ENCODE measurements around the gene ZNF17. TPM values are rescaled to one million over a fixed set of nuclear protein-coding genes. Genes with fewer than 3 reads are reported as not detected.
A peak's percentile ranks its signal among the peaks of the same experiment; 100 is the strongest.

Gene ZNF17
- total RNA-seq, 4 donors from 2014 or later, result 17.8 to 33.1 (median 20.8) TPM

GRCh38 chr19:57380923-57381322, 30.0 kb upstream of the ZNF17 start:
- Histone ChIP-seq H3K9me3 (no peaks in the 10 kb centered on the region), H3K27ac (no peak overlapping the region), H3K27me3 (no peaks in the 10 kb centered on the region), H3K36me3 (peaks cover 15 to 18% of the 10 kb centered on the region in 2 donors), H3K4me3 (replicated peaks in 1 of 3) (no peak overlapping the region), H3K4me1 (no peaks in the 10 kb centered on the region)
- intact Hi-C loops (cut with DNase I), result no loop called here
- no peak for DNase-seq
- TF ChIP-seq CTCF (IDR thresholded peaks at IDR 0.05) (no peak), POLR2A (IDR thresholded peaks at IDR 0.05) (no peak)

- peaks cover 1 to 5% of the 10 kb centered on the region in 2 donors for H3K36me3 ChIP-seq
- intact Hi-C loops (cut with DNase I), result no loop called here
- no peak for TF ChIP-seq CTCF (IDR thresholded peaks at IDR 0.05)
- no peak for TF ChIP-seq POLR2A (IDR thresholded peaks at IDR 0.05)
- H3K27ac ChIP-seq, result no peak overlapping the region
- 83 to 84% methylated on average over 7 of the region's 7 CpGs for WGBS, 2 donors
- no peaks in the 10 kb centered on the region for H3K4me1 ChIP-seq
- no peaks in the 10 kb centered on the region for H3K27me3 ChIP-seq
- DNase-seq, result no peak
- H3K4me3 ChIP-seq (replicated peaks in 1 of 3), result no peak overlapping the region
- no peaks in the 10 kb centered on the region for H3K9me3 ChIP-seq
Observed at GRCh38 chr19:57382806-57383488, 28.0 kb upstream of the ZNF17 start.

GRCh38 chr19:57389194-57389729, 21.7 kb upstream of the ZNF17 start:
- Histone ChIP-seq H3K36me3 (no peaks in the 10 kb centered on the region), H3K27ac (peak overlapping the region; percentile 82 to 94 (median 90)), H3K9me3 (no peaks in the 10 kb centered on the region), H3K4me3 (replicated peaks in 1 of 3) (peak overlapping the region in 2 of 3 donors; percentile 61 to 72), H3K4me1 (peaks cover 10 to 17% of the 10 kb centered on the region in 2 donors), H3K27me3 (no peaks in the 10 kb centered on the region)
- intact Hi-C loops (cut with DNase I), result no loop called here
- no peak for DNase-seq
- TF ChIP-seq POLR2A (IDR thresholded peaks at IDR 0.05) (no peak), CTCF (IDR thresholded peaks at IDR 0.05) (no peak)
- WGBS, 2 donors, result 55 to 57% methylated on average over 11 of the region's 11 CpGs

DNA sequence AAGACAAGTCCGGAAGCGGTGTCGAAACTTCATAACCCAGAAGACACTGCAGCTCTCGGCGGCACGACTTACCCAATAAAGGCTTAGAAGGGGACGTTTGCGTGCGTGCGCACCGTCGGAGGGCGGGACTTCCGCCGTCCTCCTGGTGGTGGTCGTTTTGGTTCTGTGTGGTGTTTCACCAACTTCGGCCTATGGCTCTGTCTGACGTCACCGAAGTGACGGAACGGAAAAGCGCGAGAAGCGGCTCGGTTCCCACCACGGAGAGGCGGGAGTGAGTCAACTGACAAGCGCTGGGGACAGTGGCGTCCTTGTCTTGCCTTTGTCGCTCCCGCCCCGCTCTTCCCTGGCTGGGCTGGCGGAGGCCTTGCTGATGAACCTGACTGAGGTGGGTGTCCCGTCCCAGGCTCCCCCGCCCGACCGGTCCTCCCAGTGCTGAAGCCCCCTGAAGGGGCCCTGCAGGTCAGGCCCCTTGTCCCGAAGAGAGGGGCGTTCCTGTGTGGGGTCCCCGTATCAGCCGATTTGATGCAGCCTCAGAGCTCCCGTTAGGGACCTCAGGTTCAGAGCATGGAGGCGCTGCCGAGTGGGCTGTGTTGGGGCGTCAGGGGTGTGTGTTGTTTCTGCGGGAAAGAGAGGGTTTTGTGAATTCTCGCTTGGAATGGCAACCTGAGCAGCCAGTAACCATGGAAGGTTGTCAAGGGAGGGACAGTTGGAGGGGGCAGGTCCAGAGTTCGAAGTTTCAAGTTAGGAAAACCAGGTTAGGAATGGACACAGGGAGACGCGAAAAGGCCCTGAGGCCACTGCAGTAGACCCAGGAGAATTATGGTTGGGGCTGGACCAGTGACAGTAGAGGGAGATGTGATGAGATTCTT, 21.0 kb upstream of the ZNF17 start, which contains the start of gene ZNF548:
Gene ZNF548 (plus strand): TSS at position 125 of the 869 bp plus-strand sequence. CDS start 246 bp downstream, at position 371.
- Histone ChIP-seq H3K27me3 (no peaks in the 10 kb centered on the region), H3K4me3 (replicated peaks in 1 of 3) (peak within 1 kb of the TSS; percentile 23 to 72 (median 61)), H3K27ac (peak within 1 kb of the TSS; percentile 82 to 94 (median 90)), H3K4me1 (peaks cover 10 to 17% of the 10 kb centered on the region in 2 donors), H3K36me3 (no peaks in the 10 kb centered on the region), H3K9me3 (no peaks in the 10 kb centered on the region)
- intact Hi-C loops (cut with DNase I), result no loop called here
- DNase-seq, result peak; percentile 97 to 98
- 0 to 1% methylated on average over 31 to 34 of the region's 50 CpGs for WGBS, 2 donors
- TF ChIP-seq POLR2A (IDR thresholded peaks at IDR 0.05) (peak in 1 of 2 donors; percentile 74), CTCF (IDR thresholded peaks at IDR 0.05) (peak in 4 of 6 experiments; percentile 22 to 48 (median 37))

All from thyroid gland (tissue), 4 donors.